Iris pigment epithelial cell (primary cell): Measurements from ENCODE around the gene NFAT5.

Experiments
- DNase-seq: peaks from one replicate; pipeline ENCODE4 v3.0.0-alpha.2; 2011; ENCODE audit warnings: low read depth

The NFAT5 gene

DNA sequence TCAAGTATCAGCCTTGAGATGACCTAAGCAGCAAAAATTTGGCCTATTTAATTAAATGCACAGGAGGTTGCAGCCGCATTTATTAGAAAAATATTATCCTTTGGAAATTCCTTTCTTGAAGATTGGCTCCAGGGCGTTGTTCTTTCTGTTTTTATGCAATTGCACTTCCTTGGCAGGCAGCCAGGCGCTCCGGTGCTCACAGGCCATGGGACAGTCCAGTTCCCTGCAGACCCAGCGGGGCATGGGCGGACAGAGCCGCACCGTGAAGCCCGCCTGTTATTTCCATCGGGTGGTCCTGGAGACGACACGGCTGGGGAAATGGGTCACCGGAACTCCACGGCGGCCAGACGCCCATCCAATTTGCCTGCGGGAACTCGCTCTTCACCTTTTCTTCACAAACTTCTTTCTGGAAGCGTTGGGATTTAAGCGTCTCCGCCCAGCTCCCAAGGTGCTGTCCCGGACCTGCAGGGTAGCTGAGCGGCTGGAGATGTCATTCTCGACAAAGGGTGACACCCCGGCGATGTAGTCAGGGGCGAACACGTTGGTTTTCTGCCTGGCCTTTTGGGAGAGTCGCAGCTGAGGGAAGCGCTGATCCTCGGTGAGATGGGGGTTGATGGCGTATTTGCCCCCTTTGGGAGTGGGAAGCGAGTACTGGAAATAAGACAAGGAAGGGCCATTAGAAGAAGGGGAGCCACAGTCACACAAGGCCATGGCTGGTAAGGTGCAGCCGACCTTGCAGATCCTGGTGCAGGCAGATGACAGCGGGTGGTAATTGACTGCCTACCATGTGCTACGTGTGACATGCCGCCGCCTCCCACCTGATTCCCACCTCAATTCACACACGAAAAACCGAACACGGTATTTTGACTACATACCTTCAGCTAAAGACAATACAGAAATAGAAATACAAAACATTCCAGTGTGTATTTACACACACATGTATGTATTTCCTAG is 176.5 kb downstream of the NFAT5 start:
- peak; percentile 74 for DNase-seq

GRCh38 chr16:69744363-69745231 is 178.8 kb downstream of the NFAT5 start:
- DNase-seq, result no peak

DNA sequence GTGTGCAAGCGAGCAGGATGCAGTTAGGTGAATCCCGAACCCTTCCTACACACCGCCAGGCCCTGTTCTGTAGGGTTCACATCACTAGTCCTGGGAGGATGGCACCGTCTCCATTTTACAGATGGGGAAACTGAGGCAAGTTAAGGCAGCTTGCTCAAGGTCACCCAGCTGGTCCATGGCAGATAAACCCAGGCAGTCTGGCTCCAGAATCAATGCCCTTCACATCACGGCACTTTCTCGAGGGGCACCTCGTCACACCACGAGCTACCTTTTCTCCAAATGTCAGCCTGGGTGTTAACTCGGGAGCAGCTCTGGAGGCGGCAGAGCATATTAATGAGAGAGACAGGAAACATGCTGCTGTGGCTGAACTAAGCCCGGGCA is 179.5 kb downstream of the NFAT5 start:
- DNase-seq, result no peak

DNA sequence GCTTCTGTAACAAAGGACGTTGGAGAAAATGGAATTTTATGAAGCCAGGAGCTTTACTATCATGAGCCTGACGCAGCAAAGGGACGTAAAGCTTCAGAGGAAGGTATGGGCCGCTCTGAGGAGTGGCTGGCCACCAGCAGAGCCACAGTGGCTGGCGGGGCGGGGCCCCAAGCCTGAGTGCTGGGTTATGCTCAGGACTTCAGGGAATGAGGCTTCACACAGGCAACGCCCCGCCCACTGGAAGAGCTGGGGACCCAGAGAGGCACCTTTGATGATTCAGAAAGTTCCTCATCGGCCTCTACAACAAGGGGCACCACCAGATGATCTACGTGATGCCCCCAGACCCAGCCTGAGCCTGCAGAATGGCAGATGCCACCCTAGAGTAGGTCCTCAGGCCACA is 180.2 kb downstream of the NFAT5 start:
- no peak for DNase-seq

GRCh38 chr16:69747115-69747514 is 181.3 kb downstream of the NFAT5 start:
- DNase-seq, result no peak

DNA sequence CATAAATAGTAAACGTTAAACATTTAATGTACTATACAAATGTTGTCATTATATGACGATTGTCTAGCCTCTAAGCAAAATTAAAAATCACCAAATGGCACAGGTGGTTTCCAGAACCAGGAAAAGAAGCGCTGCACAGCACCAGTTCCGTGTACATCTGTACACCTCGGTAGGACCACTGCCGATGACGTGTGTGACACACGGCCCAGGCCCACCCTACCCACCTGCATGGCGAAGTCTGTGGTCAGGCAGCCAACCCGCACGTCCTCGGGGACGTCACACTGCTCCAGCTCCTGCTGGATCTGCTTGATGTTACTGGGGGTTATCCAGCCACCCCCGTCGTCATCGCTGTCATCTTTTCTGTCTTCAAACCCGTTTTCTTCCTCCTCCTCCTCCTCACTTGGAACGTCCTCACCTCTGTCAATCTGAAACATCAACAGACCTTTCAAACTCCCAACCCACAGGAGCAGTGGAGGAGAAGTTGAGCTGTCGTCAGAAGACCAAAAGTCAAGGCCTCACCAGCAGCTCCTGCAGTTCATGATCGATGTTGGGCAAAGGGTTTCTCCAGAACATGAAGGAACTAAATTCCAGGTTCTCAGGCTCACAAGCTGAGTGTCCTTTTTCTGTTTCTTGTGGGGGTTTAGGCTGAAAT is 183.1 kb downstream of the NFAT5 start:
- no peak for DNase-seq

- no peak for DNase-seq
These were observed 188.3 kb downstream of the NFAT5 start for GRCh38 chr16:69754143-69754468.
